ENCODE measurements around the gene ZNF138. TPM values are rescaled to one million over a fixed set of nuclear protein-coding genes. Genes with fewer than 3 reads are reported as not detected.

ZNF138 gene
- total and polyA plus RNA-seq, 10 of the 15 experiments (the other 5 are each of a cell fraction or from before 2014, with no cell fraction given), result 5.9 to 14.9 (median 12.4) TPM

- in situ Hi-C loops (cut with MboI), result no loop called here
- Histone ChIP-seq H3K36me3 (ENCODE audit: control insufficient read depth in 2 of 2, insufficient read depth in 2 of 2, low read length in 1 of 2) (no peaks in the 10 kb centered on the region), H3K9ac (ENCODE audit: control insufficient read depth, insufficient read depth, low read length) (no peak overlapping the region), H3K9me3 (replicated peaks; ENCODE audit: control insufficient read depth, insufficient read depth, low read length) (peaks cover 5% of the 10 kb centered on the region; the same call in 1 of the 3 replicates), H3K4me3 (no peak overlapping the region), H3K79me2 (ENCODE audit: control insufficient read depth, insufficient read depth, low read length) (no peaks in the 10 kb centered on the region), H4K20me1 (ENCODE audit: control insufficient read depth, insufficient read depth) (no peaks in the 10 kb centered on the region), H3K27me3 (replicated peaks in 1 of 2; ENCODE audit: control insufficient read depth in 2 of 2, insufficient read depth in 2 of 2, low read length in 1 of 2) (no peaks in the 10 kb centered on the region), H3K4me2 (ENCODE audit: control insufficient read depth, insufficient read depth) (no peak overlapping the region), H2AFZ (ENCODE audit: control insufficient read depth, low read depth, low read length) (no peak overlapping the region), H3K4me1 (ENCODE audit: control insufficient read depth, insufficient read depth, low read length) (no peaks in the 10 kb centered on the region), H3K27ac (ENCODE audit: control insufficient read depth, insufficient read depth) (no peak overlapping the region)
- BruUV-seq (replicated peaks), result no TSS peak
- ChIA-PET SMC1A (ENCODE audit: uncharacterized antibody, unreplicated experiment) (no interaction called here), CTCF (no interaction called here), RAD21 (ENCODE audit: unreplicated experiment) (no interaction called here), POLR2A (no interaction called here)
- no peak for FAIRE-seq
- WGBS (ENCODE audit: insufficient coverage, insufficient replicate concordance, low lambda C conversion rate, missing lambda C conversion rate), result 53% methylated on average over 5 of the region's 5 CpGs
- intact Hi-C loops (cut with micrococcal nuclease; ENCODE audit: unreplicated experiment), result no loop called here
- ATAC-seq, result no peak
- DNase-seq (ENCODE audit: low read depth, low spot score), result no peak
- TF ChIP-seq JUND (IDR thresholded peaks at IDR 0.05; ENCODE audit: low read depth, low read length) (no peak), PRDM15 (CRISPR knock-in tag; IDR thresholded peaks at IDR 0.05) (no peak), NRF1 (conservative IDR thresholded peaks at IDR 0.05; ENCODE audit: low read depth, low read length) (no peak), RB1 (IDR thresholded peaks at IDR 0.05; ENCODE audit: borderline replicate concordance) (no peak), CBX3 (IDR thresholded peaks at IDR 0.05; ENCODE audit: borderline replicate concordance, low read depth) (no peak), NFIC (IDR thresholded peaks at IDR 0.05; ENCODE audit: low read depth, low read length) (no peak), EP300 (IDR thresholded peaks at IDR 0.05; ENCODE audit: borderline replicate concordance in 1 of 2, control insufficient read depth in 1 of 2, low read depth in 2 of 2, low read length in 2 of 2) (no peak), PAX5 (IDR thresholded peaks at IDR 0.05; ENCODE audit: borderline replicate concordance, low read depth, low read length) (no peak), ZBTB11 (CRISPR knock-in tag; IDR thresholded peaks at IDR 0.05) (no peak), RAD51 (IDR thresholded peaks at IDR 0.05) (no peak), MXI1 (IDR thresholded peaks at IDR 0.05; ENCODE audit: low read depth, low read length) (no peak), STAT1 (conservative IDR thresholded peaks at IDR 0.05) (no peak), TAF1 (IDR thresholded peaks at IDR 0.05; ENCODE audit: borderline replicate concordance, low read depth, low read length) (no peak)
Measured at GRCh38 chr7:64878684-64879083, 84.5 kb downstream of the ZNF138 start.
